Stimulated activated CD4-positive, alpha-beta T cell treated with anti-CD3 and anti-CD28 coated beads, Interleukin-1b, Interleukin-23, amount 100 ng/mL, for 24 hours (primary cell): ENCODE measurements around the gene ETV6.
"Not testable (repeated sequence)": the region's sequence is repeated elsewhere in the genome, so short reads cannot be mapped to it uniquely, and the experiment has no call there.

Experiments
- DNase-seq, 4 experiments: peaks; one replicate each; pipeline ENCODE4 v3.0.0-alpha.2; 2020; ENCODE audit warnings: low read depth in 4 of 4, low spot score in 1 of 4

Gene ETV6

DNA sequence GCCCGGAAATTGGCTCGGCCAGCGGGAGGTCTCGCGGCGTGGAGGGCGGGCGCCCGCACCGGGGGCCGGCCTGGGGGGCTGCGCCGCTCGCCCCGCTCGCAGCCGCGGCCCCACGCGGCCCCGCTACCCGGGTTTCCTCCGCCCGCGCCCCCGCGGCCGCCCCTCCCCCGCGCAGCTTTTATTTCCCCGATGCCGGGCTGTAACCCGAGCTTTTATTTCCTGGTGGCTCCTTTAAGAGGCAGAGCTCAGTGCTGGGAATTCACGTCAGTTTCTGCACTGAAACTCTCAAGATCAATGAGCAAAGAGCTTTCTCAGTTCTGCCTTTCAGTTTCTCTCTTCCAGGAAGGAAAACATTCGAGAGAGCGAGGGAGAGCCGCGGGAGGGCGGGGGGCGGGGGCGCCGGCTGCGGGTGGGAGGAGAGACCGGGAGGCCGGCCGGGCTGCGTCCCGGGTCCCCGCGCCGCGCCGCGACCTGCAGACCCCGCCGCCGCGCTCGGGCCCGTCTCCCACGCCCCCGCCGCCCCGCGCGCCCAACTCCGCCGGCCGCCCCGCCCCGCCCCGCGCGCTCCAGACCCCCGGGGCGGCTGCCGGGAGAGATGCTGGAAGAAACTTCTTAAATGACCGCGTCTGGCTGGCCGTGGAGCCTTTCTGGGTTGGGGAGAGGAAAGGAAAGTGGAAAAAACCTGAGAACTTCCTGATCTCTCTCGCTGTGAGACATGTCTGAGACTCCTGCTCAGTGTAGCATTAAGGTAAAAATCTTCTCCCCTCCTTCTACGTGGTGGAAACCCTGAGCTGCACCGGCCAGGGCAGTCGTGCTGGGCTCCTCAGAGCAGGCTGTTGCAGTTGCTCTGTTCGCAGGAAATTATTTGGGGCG is at the start of gene ETV6:
Gene ETV6, plus strand, starts transcription at position 262 of the 873 bp plus-strand sequence. Its CDS starts 454 bp downstream, at position 716.
- DNase-seq: peak; percentile 38 to 78 (median 59)

DNA sequence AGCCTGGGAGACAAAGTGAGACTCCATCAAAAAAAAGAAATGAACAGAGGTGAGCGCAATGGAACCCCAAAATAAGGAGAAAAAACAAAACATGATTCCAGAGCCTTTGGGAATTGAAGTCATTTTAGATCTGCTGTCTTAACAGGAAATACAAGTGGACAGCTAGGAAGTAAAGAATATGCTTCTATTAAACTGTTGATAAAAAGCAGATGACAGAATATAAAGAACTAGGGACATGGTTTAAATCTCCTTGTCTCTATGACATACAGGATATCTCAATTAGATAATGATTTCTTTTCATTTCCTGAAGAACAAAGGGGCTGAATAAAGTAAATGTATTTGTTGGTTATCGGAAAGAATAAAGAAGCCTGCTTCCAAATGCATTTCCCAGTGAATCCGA is 49.3 kb upstream of the ETV6 start:
- no peak for DNase-seq

DNA sequence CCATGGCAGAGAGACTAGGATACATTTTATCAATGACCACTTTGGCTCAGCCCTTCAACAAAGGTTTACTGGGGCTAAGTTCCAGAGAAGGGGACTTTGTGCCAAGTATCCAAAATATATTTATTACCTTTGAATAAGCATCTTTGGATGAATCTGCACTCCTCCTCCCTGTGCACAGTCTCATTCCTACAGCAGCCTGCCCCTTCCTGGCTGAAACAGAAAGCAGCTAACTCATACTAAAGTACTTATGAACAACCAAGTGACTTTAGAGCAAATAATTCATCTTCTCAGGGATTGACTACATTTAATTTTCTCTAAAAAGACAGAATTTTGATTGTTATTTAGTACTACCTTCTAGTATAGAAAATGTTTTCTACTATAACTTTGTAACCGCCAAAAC is 47.8 kb upstream of the ETV6 start:
- DNase-seq: no peak

DNA sequence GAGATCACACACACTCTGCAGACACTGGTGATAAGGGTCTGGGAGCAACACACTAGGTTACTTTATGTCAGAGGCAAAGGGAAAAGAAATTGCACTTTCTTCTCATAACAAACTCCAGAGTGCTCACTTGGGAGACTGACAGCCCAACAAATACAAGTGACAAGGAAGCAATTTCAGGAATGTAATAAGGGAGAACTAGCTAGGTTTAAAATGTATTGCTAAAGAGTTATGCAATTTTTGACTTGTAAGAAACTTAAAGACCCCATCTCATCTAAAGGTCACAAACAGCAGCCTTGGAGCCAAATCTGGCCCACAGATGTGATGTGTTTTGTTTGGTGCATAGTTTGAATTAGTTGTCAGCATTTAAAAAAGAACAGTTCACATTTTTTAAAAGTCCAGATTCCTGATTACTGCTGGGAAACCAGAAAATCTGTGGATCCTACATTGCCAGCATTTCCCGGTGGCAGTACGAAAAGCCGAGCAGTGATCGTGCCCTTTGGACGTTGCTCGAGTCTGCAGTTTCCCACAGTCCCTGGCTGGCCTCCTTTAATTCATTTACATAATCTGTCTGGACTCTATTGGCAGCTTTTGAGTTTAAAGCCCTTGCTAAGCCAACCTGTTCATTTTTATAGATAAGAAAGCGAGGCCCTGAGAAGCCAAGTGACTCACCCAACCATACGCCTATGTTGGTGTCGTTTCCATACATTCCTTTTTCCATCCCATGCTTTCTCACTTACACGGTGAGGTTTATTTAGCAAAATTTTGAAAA is 42.0 kb upstream of the ETV6 start:
- DNase-seq: no peak

DNA sequence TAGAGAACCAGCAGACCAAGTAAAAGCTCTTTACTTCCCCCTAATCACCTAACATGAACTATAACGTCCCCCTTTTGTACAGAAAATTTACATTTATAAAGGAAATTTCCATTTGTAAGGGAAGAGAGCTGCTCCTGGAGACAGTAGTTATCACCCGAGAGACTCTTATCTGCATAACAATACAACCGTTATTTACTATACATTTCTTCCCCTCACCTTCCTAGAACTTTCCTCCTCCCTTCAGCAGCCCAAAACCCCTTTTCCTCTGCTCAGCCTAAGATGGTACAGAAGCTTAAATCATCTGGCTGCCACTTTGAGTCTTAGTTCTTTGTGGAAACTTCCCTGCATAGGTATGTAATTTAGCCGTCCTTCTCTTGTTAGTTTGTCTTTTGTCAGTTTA is 40.4 kb upstream of the ETV6 start:
- DNase-seq: no peak

DNA sequence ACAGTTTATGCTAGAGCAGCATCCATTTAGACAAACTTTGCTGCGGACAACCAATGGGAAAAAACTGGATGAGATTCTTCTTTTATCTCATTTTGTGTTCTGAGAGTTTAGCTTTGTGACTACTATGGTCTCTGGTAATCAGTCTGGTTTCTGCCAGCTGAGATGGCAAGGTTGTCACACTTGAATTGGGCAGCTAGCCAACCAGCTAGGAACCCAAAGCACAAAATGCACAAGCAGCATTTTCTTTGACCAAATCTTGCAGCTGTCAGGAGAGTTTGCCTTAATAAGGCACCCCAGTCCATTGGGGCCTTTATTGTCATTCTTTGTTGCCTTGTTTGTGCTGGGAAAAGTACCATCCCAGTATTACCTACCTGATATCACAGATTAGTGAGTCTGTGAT is 34.0 kb upstream of the ETV6 start:
- DNase-seq: no peak

DNA sequence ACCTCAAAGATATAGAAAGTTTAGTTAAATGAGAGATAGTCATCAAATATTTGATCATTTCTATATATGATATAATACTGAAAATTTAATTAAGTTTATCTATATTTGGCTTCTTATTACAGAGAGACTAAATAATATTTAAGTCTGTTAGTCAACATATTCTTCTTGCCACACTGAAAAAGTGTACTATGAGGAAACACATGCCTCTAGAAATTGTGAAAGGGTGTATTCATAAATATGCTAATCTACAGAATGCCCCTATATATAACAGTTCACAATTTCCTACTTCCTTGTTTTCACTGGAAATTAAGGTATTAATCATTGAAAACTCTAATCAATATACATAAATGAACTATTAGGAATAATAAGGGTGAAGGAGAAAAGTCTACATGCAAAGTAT is 31.4 kb upstream of the ETV6 start:
- no peak for DNase-seq

DNA sequence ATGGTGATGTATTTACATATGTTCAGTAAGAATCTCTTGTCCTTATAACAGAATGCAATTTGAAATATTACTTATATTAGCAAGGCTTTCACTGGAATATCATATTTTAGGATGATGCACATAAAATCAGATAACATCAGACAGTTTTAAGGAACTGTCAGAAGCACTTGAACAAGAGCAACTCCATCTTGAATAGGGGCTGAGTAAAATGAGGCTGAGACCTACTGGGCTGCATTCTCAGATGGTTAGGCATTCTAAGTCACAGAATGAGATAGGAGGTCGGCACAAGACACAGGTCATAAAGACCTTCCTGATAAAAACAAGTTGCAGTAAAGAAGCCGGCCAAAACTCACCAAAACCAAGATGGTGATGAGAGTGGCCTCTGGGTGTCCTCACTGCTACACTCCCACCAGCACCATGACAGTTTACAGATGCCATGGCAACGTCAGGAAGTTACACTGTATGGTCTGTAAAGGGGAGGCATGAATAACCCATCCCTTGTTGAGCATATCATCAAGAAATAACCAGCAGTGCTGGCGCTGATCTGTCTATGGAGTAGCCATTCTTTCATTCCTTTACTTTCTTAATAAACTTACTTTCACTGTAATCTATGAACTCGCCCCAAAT is 27.6 kb upstream of the ETV6 start:
- no peak for DNase-seq

DNA sequence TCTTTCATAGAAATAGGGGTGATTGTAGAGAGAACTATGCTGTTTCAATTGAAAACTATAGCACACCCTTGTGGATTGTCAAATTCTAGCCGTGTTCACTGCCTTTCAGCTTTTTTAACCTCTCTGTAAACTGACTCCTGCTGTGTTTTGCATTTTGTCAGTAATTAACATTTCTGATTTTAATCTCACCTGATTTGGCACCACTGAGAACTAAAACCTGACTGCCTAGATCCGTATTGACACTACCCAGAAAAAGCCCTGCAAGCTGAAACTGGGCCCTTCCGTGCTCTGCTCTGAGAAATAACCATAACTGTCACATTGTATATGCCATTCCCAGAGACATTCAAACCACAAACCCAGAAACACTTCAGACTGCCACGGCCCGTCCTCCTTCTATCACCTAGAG is 26.6 kb upstream of the ETV6 start:
- DNase-seq: no peak

DNA sequence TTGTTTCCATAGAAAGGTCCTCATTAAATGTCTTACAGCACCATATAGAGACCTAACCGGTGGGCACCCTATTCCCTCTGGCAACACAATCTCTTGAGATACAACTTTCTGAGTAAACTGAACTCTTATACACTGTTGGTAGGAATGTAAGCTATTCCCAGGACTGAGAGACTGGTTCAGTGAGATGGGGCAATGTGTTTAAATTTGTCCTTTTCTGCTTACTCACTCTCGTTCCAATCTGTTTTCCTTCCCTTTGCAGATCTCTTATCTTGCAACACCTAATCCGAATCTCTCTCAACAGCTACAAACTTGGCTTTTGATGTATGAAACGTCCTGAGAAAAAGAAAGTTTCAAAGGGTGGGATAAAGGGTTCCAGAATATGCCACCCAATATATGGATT is 26.1 kb upstream of the ETV6 start:
- DNase-seq: no peak

DNA sequence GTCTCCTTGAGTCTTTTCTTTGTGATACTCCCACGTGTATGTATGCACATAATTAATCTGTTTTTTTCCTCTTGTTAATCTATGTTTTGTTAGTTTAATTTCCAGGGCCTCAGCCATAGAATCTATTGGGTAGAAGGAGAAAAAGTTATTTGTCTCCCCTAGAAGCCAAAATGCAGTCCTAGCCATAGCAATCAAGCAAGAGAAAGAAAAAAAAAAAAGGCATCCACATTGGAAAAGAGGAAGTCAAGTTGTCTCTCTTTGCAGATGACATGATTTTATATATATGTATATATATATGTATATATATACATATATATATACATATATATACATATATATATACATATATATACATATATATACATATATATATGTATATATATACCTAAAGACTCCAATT is 25.4 kb upstream of the ETV6 start:
- DNase-seq: no peak

DNA sequence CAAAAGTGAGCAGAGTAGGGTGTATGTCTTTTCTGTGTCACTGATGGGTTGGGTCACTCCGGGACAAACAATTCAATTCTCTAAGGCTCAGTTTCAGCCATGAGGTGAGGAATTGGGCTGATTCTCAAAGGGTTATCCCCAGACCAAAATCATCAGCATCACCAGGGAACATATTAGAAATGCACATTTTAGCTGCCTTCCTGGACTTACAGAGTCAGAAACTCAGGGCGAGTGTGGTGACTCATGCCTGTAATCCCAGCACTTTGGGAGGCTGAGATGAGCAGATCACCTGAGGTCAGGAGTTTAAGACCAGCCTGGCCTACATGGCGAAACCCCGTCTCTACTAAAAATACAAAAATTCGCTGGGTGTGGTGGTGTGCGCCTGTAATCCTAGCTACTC is 21.8 kb upstream of the ETV6 start:
- not testable (repeated sequence) for DNase-seq

DNA sequence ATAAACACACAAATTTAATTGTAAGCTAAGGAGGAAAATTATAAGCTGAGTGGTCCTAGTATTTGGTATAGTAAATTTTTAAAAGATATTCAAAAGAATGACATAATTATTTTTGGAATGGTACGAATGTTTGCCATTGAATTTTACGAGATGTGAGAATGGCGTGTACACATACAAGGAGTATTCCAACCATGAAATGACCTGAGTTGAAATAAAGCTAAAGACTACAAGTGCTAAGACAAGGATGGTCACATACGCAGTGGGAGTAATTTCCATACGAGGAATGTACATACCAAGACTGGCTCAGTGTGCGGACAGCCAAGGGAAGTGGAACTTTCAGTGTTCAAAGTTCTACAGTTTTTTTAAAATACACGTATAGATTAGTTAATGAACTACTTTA is 21.1 kb upstream of the ETV6 start:
- DNase-seq: no peak

DNA sequence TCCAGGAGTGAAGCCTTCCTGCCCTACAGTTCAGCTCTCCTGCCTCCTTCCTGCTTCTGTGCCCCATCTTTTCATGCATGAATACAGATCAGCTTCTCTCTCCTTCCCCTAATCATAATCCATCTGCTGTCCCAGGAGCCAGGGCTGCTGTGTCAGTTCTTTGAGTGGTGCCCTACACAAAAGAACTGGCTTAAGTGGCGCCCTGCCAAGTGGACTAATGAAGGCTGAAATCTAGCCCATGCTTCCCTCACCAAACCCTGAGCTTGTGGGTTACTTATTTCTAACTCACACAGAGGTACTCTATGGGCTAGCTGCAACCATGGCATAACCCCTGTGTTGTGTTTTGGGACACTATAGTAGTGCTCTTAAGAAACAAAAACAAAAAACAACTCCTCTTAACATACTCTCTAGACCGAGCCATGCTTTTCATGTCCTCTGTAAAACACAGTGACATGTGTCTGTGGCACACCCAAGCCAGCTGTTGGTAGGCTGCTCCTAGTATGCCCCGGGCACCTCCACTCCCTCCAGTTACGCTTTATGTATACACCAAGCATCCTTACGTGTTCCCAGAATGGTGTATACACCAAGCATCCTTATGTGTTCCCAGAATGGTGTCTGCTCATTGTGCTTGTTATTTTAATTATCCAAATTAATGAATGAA is 19.3 kb upstream of the ETV6 start:
- no peak for DNase-seq

DNA sequence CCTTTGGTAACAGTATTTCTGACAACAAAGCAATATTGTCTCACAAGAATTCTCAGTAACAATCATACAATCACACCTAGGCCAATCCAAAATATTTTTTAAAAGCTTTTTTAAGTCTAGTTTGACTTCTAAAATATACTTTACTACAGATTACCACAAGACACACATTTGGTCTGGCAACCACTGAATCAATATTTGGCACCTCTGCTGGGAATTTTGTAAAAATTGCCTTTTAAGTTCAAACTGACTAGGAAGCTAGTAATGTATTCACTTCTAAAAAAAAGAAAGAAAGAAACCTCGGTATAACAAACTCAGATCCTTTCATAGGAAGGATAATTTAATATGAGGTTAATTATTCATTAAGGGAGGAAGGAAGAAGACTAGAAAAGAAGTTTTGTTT is 18.2 kb upstream of the ETV6 start:
- DNase-seq: no peak

DNA sequence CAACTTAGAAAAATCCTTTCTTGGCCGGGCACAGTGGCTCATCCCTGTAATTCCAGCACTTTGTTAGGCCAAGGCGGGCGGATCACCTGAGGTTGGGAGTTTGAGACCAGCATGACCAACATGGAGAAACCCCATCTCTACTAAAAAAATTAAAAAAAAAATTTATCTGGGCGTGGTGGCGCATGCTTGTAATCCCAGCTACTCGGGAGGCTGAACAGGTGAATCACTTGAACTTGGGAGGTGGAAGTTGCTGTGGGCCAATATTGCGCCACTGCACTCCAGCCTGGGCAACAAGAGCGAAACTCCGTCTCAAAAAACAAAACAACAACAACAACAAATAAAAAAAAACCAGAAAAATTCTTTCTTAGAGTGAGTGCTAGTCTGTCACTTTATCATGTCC is 17.6 kb upstream of the ETV6 start:
- DNase-seq: not testable (repeated sequence)

DNA sequence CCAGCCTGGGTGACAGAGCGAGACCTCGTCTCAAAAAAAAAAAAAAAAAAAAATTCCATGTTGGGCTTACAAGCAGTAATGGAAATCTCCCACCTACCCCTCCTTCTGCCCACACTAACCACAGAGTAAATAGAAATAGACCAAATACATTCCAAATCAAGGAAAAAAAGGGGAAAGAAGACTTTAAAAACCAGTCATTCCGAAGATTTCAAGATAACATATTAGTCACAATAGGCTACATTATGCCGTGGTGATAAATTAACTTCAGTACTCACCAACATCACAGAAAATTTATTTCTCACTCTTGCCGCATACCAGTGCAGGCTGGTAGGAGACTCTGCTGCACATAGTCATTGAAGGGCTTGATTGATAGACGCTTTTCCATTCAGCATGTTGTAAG is 15.5 kb upstream of the ETV6 start:
- no peak for DNase-seq

DNA sequence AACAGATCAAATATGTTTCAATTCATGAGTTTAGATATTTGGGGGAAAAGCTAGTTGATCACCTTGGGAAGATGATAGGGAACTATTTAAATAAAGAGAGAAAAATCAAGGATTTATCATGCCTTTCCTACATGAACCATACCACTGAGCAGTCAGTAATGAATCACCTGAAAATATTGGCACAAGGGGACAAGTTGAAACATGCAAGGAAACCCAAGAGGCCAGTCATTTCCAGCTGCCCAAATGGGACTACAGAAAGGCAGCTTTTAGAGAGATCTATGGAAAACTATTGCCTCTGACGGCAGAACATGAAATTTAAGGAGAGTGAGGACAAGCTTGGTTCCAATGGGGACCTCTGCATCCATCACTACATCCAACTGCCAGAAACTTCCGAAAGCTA is 14.1 kb upstream of the ETV6 start:
- no peak for DNase-seq

DNA sequence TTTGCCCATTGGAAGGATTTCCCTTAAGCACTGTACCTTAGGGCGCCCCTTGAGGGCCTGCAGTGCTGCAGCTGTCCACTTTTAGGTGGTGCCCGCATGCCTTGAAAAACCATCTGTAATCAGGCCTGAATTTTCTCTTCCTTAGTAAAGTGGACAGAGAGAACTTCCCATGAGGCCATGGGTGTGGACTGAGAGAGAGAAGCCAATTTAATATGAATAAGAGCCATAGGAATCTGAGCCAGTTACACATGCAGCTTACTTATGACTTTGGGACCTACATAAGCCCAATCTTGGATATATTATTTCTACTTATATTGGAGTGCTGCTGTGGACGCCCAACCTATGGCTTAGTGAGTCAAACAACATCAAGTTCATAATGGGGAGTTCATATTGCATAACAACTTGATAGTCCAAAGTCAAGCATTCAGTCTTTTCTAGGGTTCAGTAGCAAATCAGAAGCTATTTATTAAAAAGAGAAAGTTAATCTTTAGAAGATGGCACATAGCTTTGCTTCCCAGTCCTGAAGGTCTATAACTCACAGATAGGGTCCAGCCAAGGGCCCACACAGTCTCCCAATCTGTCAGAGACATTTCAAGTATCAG is 11.1 kb upstream of the ETV6 start:
- DNase-seq: no peak

DNA sequence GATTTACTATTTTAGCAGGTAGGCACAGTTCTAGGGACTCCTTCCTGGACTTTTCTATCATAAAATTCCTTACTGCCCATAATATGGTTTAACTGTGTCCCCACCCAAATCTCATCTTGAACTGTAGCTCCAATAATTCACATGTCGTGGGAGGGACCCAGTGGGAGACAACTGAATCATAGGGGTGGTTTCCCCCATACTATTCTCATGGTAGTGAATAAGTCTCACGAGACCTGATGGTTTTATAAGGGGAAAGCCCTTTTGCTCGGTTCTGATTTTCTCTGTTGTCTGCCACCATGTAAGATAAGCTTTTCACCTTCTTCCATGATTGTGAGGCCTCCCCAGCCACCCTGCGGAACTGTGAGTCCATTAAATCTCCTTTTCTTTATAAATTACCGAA is 10.0 kb upstream of the ETV6 start:
- no peak for DNase-seq

DNA sequence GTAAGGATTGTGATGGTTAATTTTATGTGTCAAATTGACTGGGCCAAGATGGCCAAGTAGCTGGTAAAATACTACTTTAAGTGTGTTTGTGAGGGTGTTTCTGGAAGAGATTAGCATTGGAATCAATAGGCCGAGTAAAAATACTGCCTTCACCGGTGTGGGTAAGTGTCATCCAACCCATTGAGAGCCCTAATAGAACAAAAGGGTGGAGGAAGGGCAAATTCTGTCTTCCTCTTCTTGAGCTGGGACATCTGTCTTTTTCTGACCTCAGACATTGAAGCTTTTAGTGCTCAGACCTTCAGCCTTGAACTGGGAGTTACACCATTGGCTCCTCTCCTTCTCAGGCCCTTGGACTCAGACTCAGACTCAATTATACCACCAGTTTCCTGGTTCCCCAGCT is 8.0 kb upstream of the ETV6 start:
- DNase-seq: no peak
